Measurements from ENCODE around the gene SLC66A2.

DNA sequence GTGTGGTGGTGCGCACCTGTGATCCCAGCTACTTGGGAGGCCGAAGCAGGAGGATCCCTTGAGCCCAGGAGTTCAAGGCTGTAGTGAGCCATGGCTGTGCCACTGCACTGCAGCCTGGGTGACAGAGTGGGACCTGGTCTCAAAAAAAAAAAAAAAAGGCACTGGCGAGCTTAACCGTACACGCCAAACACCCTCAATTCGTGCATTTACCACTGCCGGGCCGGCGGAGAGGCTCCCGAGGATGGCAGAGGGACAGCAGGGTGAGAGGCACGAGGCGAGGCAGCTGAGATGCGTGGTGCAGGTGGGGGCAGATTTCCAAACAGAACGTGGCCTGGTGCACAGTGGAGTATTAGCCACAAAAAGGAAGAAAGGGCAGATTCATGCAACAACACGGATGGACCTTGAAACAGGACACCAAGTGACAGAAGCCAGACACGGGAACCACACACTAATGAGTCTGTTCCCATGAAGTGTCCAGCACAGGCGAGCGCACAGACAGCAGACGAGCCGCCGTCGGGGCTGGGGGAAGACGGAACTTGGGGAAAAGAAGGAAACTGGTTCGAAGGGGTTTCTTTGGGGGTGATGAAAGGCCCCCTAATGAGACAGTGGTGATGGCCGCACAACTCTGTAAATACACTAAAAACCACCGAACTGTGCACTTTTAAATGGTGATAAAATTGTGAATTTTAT lies 27.4 kb downstream of the SLC66A2 start:
- no peak for TF ChIP-seq GABPA (IDR thresholded peaks at IDR 0.05; ENCODE audit: low read depth)
- TF ChIP-seq POLR2AphosphoS5 (IDR thresholded peaks at IDR 0.05; ENCODE audit: low read length), result no peak
- TF ChIP-seq HDGF (IDR thresholded peaks at IDR 0.05), result no peak
- TF ChIP-seq, protein P1, sequence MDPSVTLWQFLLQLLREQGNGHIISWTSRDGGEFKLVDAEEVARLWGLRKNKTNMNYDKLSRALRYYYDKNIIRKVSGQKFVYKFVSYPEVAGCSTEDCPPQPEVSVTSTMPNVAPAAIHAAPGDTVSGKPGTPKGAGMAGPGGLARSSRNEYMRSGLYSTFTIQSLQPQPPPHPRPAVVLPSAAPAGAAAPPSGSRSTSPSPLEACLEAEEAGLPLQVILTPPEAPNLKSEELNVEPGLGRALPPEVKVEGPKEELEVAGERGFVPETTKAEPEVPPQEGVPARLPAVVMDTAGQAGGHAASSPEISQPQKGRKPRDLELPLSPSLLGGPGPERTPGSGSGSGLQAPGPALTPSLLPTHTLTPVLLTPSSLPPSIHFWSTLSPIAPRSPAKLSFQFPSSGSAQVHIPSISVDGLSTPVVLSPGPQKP (IDR thresholded peaks at IDR 0.05; ENCODE audit: low read depth, low read length), result no peak
- TF ChIP-seq BHLHE40 (IDR thresholded peaks at IDR 0.05; ENCODE audit: borderline replicate concordance in 1 of 2, low read depth in 2 of 2, low read length in 1 of 2), result no peak
- no peak for TF ChIP-seq USF2 (IDR thresholded peaks at IDR 0.05; ENCODE audit: borderline replicate concordance, low read depth, low read length)
- TF ChIP-seq POLR2A (IDR thresholded peaks at IDR 0.05; ENCODE audit: low read depth, low read length), result no peak
- TF ChIP-seq RBBP5 (conservative IDR thresholded peaks at IDR 0.05), result no peak
- no peak for TF ChIP-seq BACH1 (IDR thresholded peaks at IDR 0.05; ENCODE audit: borderline replicate concordance)
- no peak for TF ChIP-seq CTCF (IDR thresholded peaks at IDR 0.05 in 2 of 3, conservative IDR thresholded peaks at IDR 0.05 in 1 of 3; ENCODE audit: control insufficient read depth in 2 of 3, extremely low read depth in 1 of 3, insufficient read depth in 1 of 3, low read depth in 3 of 3, low read length in 3 of 3)
- TF ChIP-seq, protein P2, sequence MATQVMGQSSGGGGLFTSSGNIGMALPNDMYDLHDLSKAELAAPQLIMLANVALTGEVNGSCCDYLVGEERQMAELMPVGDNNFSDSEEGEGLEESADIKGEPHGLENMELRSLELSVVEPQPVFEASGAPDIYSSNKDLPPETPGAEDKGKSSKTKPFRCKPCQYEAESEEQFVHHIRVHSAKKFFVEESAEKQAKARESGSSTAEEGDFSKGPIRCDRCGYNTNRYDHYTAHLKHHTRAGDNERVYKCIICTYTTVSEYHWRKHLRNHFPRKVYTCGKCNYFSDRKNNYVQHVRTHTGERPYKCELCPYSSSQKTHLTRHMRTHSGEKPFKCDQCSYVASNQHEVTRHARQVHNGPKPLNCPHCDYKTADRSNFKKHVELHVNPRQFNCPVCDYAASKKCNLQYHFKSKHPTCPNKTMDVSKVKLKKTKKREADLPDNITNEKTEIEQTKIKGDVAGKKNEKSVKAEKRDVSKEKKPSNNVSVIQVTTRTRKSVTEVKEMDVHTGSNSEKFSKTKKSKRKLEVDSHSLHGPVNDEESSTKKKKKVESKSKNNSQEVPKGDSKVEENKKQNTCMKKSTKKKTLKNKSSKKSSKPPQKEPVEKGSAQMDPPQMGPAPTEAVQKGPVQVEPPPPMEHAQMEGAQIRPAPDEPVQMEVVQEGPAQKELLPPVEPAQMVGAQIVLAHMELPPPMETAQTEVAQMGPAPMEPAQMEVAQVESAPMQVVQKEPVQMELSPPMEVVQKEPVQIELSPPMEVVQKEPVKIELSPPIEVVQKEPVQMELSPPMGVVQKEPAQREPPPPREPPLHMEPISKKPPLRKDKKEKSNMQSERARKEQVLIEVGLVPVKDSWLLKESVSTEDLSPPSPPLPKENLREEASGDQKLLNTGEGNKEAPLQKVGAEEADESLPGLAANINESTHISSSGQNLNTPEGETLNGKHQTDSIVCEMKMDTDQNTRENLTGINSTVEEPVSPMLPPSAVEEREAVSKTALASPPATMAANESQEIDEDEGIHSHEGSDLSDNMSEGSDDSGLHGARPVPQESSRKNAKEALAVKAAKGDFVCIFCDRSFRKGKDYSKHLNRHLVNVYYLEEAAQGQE (IDR thresholded peaks at IDR 0.05; ENCODE audit: low read depth, low read length), result no peak

Measured in GM12878 (cell line).